K562 (cell line): Measurements from ENCODE around the gene C10orf143. TPM values are rescaled to one million over a fixed set of nuclear protein-coding genes. Genes with fewer than 3 reads are reported as not detected.
A peak's percentile ranks its signal among the peaks of the same experiment; 100 is the strongest.

ENCODE experiments used
- ASH1L ChIP-seq: fragments of 450-650 bp; IDR thresholded peaks from 2 replicates; pipeline ENCODE4 v1.6.1; 2018; ENCODE audit warnings: borderline replicate concordance, mild to moderate bottlenecking, low read depth; ENCODE audit not compliant: partially characterized antibody
- FOXJ2 ChIP-seq: fragments of 200-800 bp; sonication (Bioruptor generic); IDR thresholded peaks from 2 replicates; pipeline ENCODE4 v1.6.1; 2016; ENCODE audit warnings: missing genetic modification characterization, missing compliant biosample characterization
- HDAC2 ChIP-seq: fragments of 450-650 bp; IDR thresholded peaks from 2 replicates; pipeline ENCODE4 v1.6.1; 2016; ENCODE audit warnings: mild to moderate bottlenecking
- MAFF ChIP-seq: IDR thresholded peaks from 2 replicates; pipeline ENCODE4 v1.6.1; 2012; ENCODE audit warnings: low read length, improper control_type of control experiment
- MGA ChIP-seq: fragments of 450-650 bp; IDR thresholded peaks from 2 replicates; pipeline ENCODE4 v1.6.1; 2016; ENCODE audit warnings: mild to moderate bottlenecking, moderate library complexity
- PHF8 ChIP-seq: fragments of 200-600 bp; sonication (generic); IDR thresholded peaks from 2 replicates; pipeline ENCODE4 v1.6.1; 2012; ENCODE audit warnings: mixed run types, mild to moderate bottlenecking, inconsistent platforms, low read length, moderate library complexity, borderline replicate concordance
- PML ChIP-seq: IDR thresholded peaks from 2 replicates; pipeline ENCODE4 v1.6.1; 2012; ENCODE audit warnings: low read length, inconsistent platforms
- UBTF ChIP-seq, 2 experiments: IDR thresholded peaks; 2 replicates each; pipeline ENCODE4 v1.6.1; 2012; ENCODE audit warnings: improper control_type of control experiment in 2 of 2, low read depth in 2 of 2, low read length in 2 of 2, borderline replicate concordance in 1 of 2
- ZHX1 ChIP-seq: fragments of 150-350 bp; conservative IDR thresholded peaks from 2 replicates; pipeline ENCODE4 v1.6.1; 2014; ENCODE audit warnings: low read length
- ZNF764 ChIP-seq: fragments of 250-450 bp; sonication (Bioruptor Pico); IDR thresholded peaks from 2 replicates; pipeline ENCODE4 v1.4.0; 2020; ENCODE audit warnings: low read depth, mild to moderate bottlenecking, moderate library complexity
- polyA plus RNA-seq, 8 experiments: library from polyadenylated mRNA; depleted of rRNA in 4 of 8; stranded (reverse) in 5 of 8; unstranded in 3 of 8; fragments of >200 nt; fragmentation: Nextera tagmentation in 2 of 8; fragmentation: Illumina TruSeq in 1 of 8; extraction: Ambion mirVana in 2 of 8; extraction: Trizol in 1 of 8; gene quantifications; 2 replicates each; pipeline versions ENCODE4 v1.2.1 to v1.2.3, GENCODE V29; 2011 to 2014; ENCODE audit warnings: inconsistent platforms in 1 of 8, missing spikeins in 1 of 8
- total RNA-seq, 7 experiments: library from RNA; depleted of rRNA in 6 of 7; stranded (reverse); fragments of >200 nt in 6 of 7; fragmentation: Illumina TruSeq in 2 of 7; extraction: Trizol in 2 of 7; gene quantifications; 2 replicates each; pipeline versions ENCODE4 v1.2.1 to v1.2.3, GENCODE V29; 2011 to 2021; ENCODE audit warnings: low replicate concordance in 1 of 7

Gene C10orf143
- total and polyA plus RNA-seq, 9 of the 15 experiments (the other 6 are each of a cell fraction or from before 2014, with no cell fraction given): 0.07 to 0.42 (median 0.25) TPM; not detected in 2

- no peak for TF ChIP-seq UBTF (IDR thresholded peaks at IDR 0.05; ENCODE audit: borderline replicate concordance in 1 of 2, low read depth in 2 of 2, low read length in 2 of 2)
- 0 out of 2 replicates have a peak, but pooled peaks have one; percentile 50 for TF ChIP-seq HDAC2
- peak; percentile 80 for TF ChIP-seq MGA
- TF ChIP-seq ASH1L: peak; percentile 91
- TF ChIP-seq PHF8: no peak
- TF ChIP-seq MAFF: no peak
- no peak for TF ChIP-seq ZNF764 (CRISPR knock-in tag)
- TF ChIP-seq ZHX1: no peak
- no peak for TF ChIP-seq PML
- peak; percentile 81; the same call in 1 of the 2 replicates for TF ChIP-seq FOXJ2 (tag)
These were observed 652 bp upstream of the C10orf143 start (continued) for GRCh38 chr10:130111113-130111851.
